Prostate gland (tissue), 2 donors: ENCODE results near the gene PRMT3. TPM values are rescaled to one million over a fixed set of nuclear protein-coding genes. Genes with fewer than 3 reads are reported as not detected.

ENCODE experiments used
- DNase-seq: peaks from one replicate; pipeline ENCODE4 v3.0.0-alpha.2; 2019; ENCODE audit warnings: low spot score
- H3K27ac ChIP-seq, 2 donors: fragments of 200-600 bp; sonication (generic); 2 replicates each; pipeline ENCODE4 v1.5.1; 2017 to 2019
- H3K27me3 ChIP-seq: fragments of 200-600 bp; sonication (generic); replicated peaks from 2 replicates; pipeline ENCODE4 v1.5.1; 2019; ENCODE audit not compliant: insufficient read depth
- H3K36me3 ChIP-seq, 2 donors: fragments of 200-600 bp; sonication (generic); 1 replicate in 1 of 2; 2 replicates in 1 of 2; pipeline versions ENCODE4 v1.5.1 to v1.8.1; 2017 to 2019
- H3K4me1 ChIP-seq: fragments of 200-600 bp; sonication (generic); replicated peaks from 2 replicates; pipeline ENCODE4 v1.5.1; 2019
- H3K4me3 ChIP-seq, 2 donors: fragments of 200-600 bp; sonication (generic); 2 replicates each; pipeline ENCODE4 v1.5.1; 2017 to 2019
- H3K9me3 ChIP-seq: fragments of 200-600 bp; sonication (generic); 2 replicates; pipeline ENCODE4 v1.5.1; 2017
- CTCF ChIP-seq, 4 experiments: fragments of 200-600 bp in 2 of 4; fragments of 450-650 bp in 2 of 4; sonication (generic) in 2 of 4; IDR thresholded peaks; 1 replicate in 3 of 4; 2 replicates in 1 of 4; pipeline ENCODE4 v1.5.1; 2016 to 2019; ENCODE audit warnings: antibody characterized with exemption in 4 of 4, mild to moderate bottlenecking in 2 of 4, moderate library complexity in 2 of 4
- POLR2A ChIP-seq: fragments of 450-650 bp; IDR thresholded peaks from one replicate; pipeline ENCODE4 v1.6.1; 2016; ENCODE audit warnings: antibody characterized with exemption, mild to moderate bottlenecking
- POLR2AphosphoS5 ChIP-seq: sonication (generic); formaldehyde crosslinking; IDR thresholded peaks from one replicate; pipeline ENCODE4 v1.6.1; 2017; ENCODE audit warnings: antibody characterized with exemption
- WGBS: methylation state at CpG from one replicate; pipeline ENCODE4 v1.1.5; 2018; 5-methylcytosine and 5-hydroxymethylcytosine counted together
- intact Hi-C: fragments of 100-400 bp; cut with DNase I; formaldehyde crosslinking; loops from one replicate; pipeline ENCODE4 v1.14.2; 2022
- total RNA-seq, 2 donors: library from RNA; depleted of rRNA; stranded (reverse); fragments of >200 nt; gene quantifications; one replicate each; pipeline ENCODE4 v1.1.0, GENCODE V29; 2016

The PRMT3 gene
- total RNA-seq, 2 donors from 2014 or later: 13.8 to 18.7 TPM

GRCh38 chr11:20415432-20415831, 27.9 kb downstream of the PRMT3 start:
- no peak for TF ChIP-seq POLR2A
- TF ChIP-seq POLR2AphosphoS5: no peak
- TF ChIP-seq CTCF (IDR thresholded peaks at IDR 0.05): no peak
- Histone ChIP-seq H3K4me3 (no peak overlapping the region), H3K9me3 (no peaks in the 10 kb centered on the region), H3K27ac (no peak overlapping the region), H3K4me1 (no peaks in the 10 kb centered on the region), H3K27me3 (no peaks in the 10 kb centered on the region), H3K36me3 (no peaks in the 10 kb centered on the region)
- no peak for DNase-seq
- intact Hi-C loops: no loop called here

GRCh38 chr11:20417771-20418170, 30.3 kb downstream of the PRMT3 start:
- no peaks in the 10 kb centered on the region for H3K4me1 ChIP-seq
- DNase-seq: no peak
- H3K27me3 ChIP-seq: no peaks in the 10 kb centered on the region
- no peaks in the 10 kb centered on the region for H3K36me3 ChIP-seq
- H3K4me3 ChIP-seq: no peak overlapping the region
- WGBS: 43% methylated on average over 2 of the region's 2 CpGs
- intact Hi-C loops: no loop called here
- no peak overlapping the region for H3K27ac ChIP-seq
- TF ChIP-seq POLR2A (no peak), CTCF (IDR thresholded peaks at IDR 0.05) (no peak), POLR2AphosphoS5 (no peak)
- H3K9me3 ChIP-seq: no peaks in the 10 kb centered on the region

- Histone ChIP-seq H3K27me3 (no peaks in the 10 kb centered on the region), H3K4me1 (no peaks in the 10 kb centered on the region), H3K27ac (no peak overlapping the region), H3K36me3 (no peaks in the 10 kb centered on the region), H3K4me3 (no peak overlapping the region), H3K9me3 (no peaks in the 10 kb centered on the region)
- no peak for DNase-seq
- WGBS: 97% methylated on average over 2 of the region's 2 CpGs
- TF ChIP-seq CTCF (IDR thresholded peaks at IDR 0.05): no peak
- TF ChIP-seq POLR2AphosphoS5: no peak
- no peak for TF ChIP-seq POLR2A
- intact Hi-C loops: no loop called here
Measured at GRCh38 chr11:20421946-20422345, 34.4 kb downstream of the PRMT3 start.

GRCh38 chr11:20429216-20429615, 41.7 kb downstream of the PRMT3 start:
- no peaks in the 10 kb centered on the region for H3K36me3 ChIP-seq
- H3K27ac ChIP-seq: no peak overlapping the region
- H3K9me3 ChIP-seq: no peaks in the 10 kb centered on the region
- intact Hi-C loops: no loop called here
- no peak for DNase-seq
- 84% methylated on average over 5 of the region's 5 CpGs for WGBS
- TF ChIP-seq POLR2AphosphoS5: no peak
- no peaks in the 10 kb centered on the region for H3K4me1 ChIP-seq
- H3K27me3 ChIP-seq: no peaks in the 10 kb centered on the region
- no peak overlapping the region for H3K4me3 ChIP-seq

DNA sequence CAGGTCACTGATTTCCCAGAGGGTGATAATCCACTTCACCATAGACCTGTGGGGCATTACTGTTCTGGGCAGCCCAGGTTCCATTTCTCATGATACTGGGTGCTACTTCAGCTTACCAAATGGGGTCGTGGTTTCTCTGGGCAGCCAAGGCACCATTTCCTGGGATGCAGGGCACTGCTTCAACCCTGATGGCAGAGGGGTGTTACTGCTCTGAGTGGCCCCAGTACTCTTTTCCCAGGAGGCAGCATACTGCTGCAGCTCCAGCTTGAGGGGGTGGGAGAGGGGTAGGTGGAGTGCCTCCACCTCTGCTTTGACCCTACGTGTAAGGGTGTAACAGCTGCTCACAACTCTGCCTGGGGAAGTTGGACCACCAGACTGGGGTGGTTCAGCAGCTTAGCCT, 51.1 kb downstream of the PRMT3 start:
- H3K27me3 ChIP-seq: no peaks in the 10 kb centered on the region
- no peak for DNase-seq
- no peaks in the 10 kb centered on the region for H3K4me1 ChIP-seq
- WGBS: 100% methylated on average over 2 of the region's 2 CpGs
- intact Hi-C loops: no loop called here
- no peak overlapping the region for H3K27ac ChIP-seq
- TF ChIP-seq POLR2AphosphoS5: no peak
- TF ChIP-seq POLR2A: no peak
- no peak for TF ChIP-seq CTCF (IDR thresholded peaks at IDR 0.05)
- H3K4me3 ChIP-seq: no peak overlapping the region
- no peaks in the 10 kb centered on the region for H3K9me3 ChIP-seq
- H3K36me3 ChIP-seq: no peaks in the 10 kb centered on the region
